ENCODE results near the gene LRP1-AS.

- no peak for TF ChIP-seq CTCF (IDR thresholded peaks at IDR 0.05; ENCODE audit: insufficient read depth, low read depth, low read length)
- TF ChIP-seq EZH2 (IDR thresholded peaks at IDR 0.05; ENCODE audit: insufficient read depth, low read length) = no peak
Observed at GRCh38 chr12:57195186-57195585, 47.8 kb upstream of the LRP1-AS start.
